Calu3 (cell line): ENCODE measurements around the gene DAD1. TPM values are rescaled to one million over a fixed set of nuclear protein-coding genes. Genes with fewer than 3 reads are reported as not detected.

Source experiments
- BruUV-seq: library from RNA; stranded (reverse); fragments of 400-500 nt; replicated peaks from 2 replicates; lab custom pipeline; 2021; lab: Mats Ljungman, UMichigan
- CTCF ChIA-PET: fragments of 300-600 bp; sonication (Branson Sonifier 250); formaldehyde crosslinking; loops from one replicate; lab custom pipeline; 2022; ENCODE audit warnings: antibody characterized with exemption; lab: Charles Lee
- DNase-seq: peaks from one replicate; pipeline ENCODE4 v3.0.0; 2022
- H3K27ac Mint-ChIP-seq: one replicate; pipeline ENCODE4 v1.8.0; 2022; ENCODE audit warnings: mixed read lengths; ENCODE audit not compliant: unreplicated experiment
- H3K27me3 Mint-ChIP-seq: one replicate; pipeline ENCODE4 v1.8.0; 2022; ENCODE audit warnings: mixed read lengths; ENCODE audit not compliant: unreplicated experiment
- H3K36me3 Mint-ChIP-seq: one replicate; pipeline ENCODE4 v1.8.0; 2022; ENCODE audit warnings: mild to moderate bottlenecking, moderate library complexity, mixed read lengths; ENCODE audit not compliant: insufficient read depth, unreplicated experiment
- H3K4me1 Mint-ChIP-seq: one replicate; pipeline ENCODE4 v1.8.0; 2022; ENCODE audit warnings: mild to moderate bottlenecking, low read depth, mixed read lengths; ENCODE audit not compliant: unreplicated experiment
- H3K4me3 Mint-ChIP-seq: one replicate; pipeline ENCODE4 v1.8.0; 2022; ENCODE audit warnings: mild to moderate bottlenecking, low read depth, moderate library complexity, mixed read lengths; ENCODE audit not compliant: unreplicated experiment
- H3K9me3 Mint-ChIP-seq: one replicate; pipeline ENCODE4 v1.8.0; 2022; ENCODE audit warnings: low read depth, mixed read lengths; ENCODE audit not compliant: unreplicated experiment
- intact Hi-C: fragments of 100-400 bp; cut with micrococcal nuclease; formaldehyde crosslinking; loops from one replicate; pipeline ENCODE4 v1.10.0; 2022; ENCODE audit not compliant: unreplicated experiment
- total RNA-seq: library from RNA; stranded (reverse); gene quantifications from 2 replicates; pipeline ENCODE4 v1.2.3, GENCODE V29; 2022
- TF ChIP-seq, protein P1 (sequence below): fragments of 200-600 bp; IDR thresholded peaks from one replicate; pipeline ENCODE4 v1.8.0; 2022; ENCODE audit warnings: antibody characterized with exemption; ENCODE audit not compliant: unreplicated experiment

DAD1 gene
- total RNA-seq, 1 experiment from 2014 or later, result 197 TPM

DNA sequence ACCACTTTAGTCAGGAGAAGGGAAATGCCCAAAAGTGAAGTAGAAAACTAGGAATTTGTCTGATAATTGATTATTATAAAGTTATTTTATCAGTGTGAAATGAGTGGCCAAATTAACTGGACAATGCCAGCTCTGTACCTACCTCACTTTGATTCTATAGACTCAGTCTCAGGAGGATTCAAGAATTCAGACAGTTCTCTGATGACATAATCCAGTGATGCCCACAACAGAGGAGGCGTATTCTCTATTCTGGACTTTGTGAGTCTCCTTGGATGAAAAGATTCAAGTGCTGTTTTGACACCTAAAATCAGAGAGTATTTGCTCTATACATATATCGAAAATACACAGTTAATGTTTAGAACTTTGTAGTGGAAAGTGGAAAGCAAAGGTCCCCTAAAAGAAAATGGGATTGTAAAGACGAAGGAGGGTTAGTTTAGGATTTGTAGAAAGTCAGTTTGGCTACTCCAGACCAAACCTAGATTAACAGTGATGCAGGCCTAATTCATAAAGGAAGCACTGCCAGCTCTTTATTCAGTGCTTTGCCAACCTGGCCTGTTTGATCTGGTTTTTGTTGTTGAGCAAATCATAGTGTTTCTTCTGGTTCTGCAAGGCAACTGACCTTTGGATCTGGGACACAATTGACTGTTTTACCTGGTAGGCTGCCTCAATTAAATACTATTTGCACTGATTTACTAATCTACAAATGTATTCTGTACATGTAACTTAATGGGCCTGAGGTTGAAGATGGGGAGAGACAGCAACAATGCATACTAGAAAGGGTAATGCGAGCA, 67.4 kb downstream of the DAD1 start:
- peaks cover 6% of the 10 kb centered on the region for H3K4me1 Mint-ChIP-seq

GRCh38 chr14:22520796-22521195, 68.2 kb downstream of the DAD1 start:
- H3K4me3 Mint-ChIP-seq, result no peak overlapping the region
- DNase-seq, result no peak
- peaks cover 6% of the 10 kb centered on the region for H3K4me1 Mint-ChIP-seq
- H3K27me3 Mint-ChIP-seq, result peaks cover 29% of the 10 kb centered on the region
- intact Hi-C loops, result no loop called here
- H3K27ac Mint-ChIP-seq, result no peak overlapping the region
- no peaks in the 10 kb centered on the region for H3K36me3 Mint-ChIP-seq
- TF ChIP-seq, protein P1, sequence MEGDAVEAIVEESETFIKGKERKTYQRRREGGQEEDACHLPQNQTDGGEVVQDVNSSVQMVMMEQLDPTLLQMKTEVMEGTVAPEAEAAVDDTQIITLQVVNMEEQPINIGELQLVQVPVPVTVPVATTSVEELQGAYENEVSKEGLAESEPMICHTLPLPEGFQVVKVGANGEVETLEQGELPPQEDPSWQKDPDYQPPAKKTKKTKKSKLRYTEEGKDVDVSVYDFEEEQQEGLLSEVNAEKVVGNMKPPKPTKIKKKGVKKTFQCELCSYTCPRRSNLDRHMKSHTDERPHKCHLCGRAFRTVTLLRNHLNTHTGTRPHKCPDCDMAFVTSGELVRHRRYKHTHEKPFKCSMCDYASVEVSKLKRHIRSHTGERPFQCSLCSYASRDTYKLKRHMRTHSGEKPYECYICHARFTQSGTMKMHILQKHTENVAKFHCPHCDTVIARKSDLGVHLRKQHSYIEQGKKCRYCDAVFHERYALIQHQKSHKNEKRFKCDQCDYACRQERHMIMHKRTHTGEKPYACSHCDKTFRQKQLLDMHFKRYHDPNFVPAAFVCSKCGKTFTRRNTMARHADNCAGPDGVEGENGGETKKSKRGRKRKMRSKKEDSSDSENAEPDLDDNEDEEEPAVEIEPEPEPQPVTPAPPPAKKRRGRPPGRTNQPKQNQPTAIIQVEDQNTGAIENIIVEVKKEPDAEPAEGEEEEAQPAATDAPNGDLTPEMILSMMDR, result no peak
- CTCF ChIA-PET, result no interaction called here
- no peaks in the 10 kb centered on the region for H3K9me3 Mint-ChIP-seq
- BruUV-seq, result no TSS peak

More for the DNA sequence above, 67.4 kb downstream of the DAD1 start:
- BruUV-seq, result no TSS peak
- H3K27me3 Mint-ChIP-seq, result peaks cover 29% of the 10 kb centered on the region
- no peaks in the 10 kb centered on the region for H3K9me3 Mint-ChIP-seq
- CTCF ChIA-PET, result no interaction called here
- TF ChIP-seq, protein P1, result no peak
- no peak overlapping the region for H3K27ac Mint-ChIP-seq
- no peak overlapping the region for H3K4me3 Mint-ChIP-seq
- no peaks in the 10 kb centered on the region for H3K36me3 Mint-ChIP-seq
- no peak for DNase-seq
- intact Hi-C loops, result no loop called here

GRCh38 chr14:22519877-22520685, 68.9 kb downstream of the DAD1 start:
- DNase-seq, result no peak
- intact Hi-C loops, result no loop called here
- H3K4me3 Mint-ChIP-seq, result no peak overlapping the region
- BruUV-seq, result no TSS peak
- H3K36me3 Mint-ChIP-seq, result no peaks in the 10 kb centered on the region
- peaks cover 6% of the 10 kb centered on the region for H3K4me1 Mint-ChIP-seq
- H3K27me3 Mint-ChIP-seq, result peaks cover 28% of the 10 kb centered on the region
- H3K9me3 Mint-ChIP-seq, result no peaks in the 10 kb centered on the region
- TF ChIP-seq, protein P1, result no peak
- CTCF ChIA-PET, result no interaction called here
- no peak overlapping the region for H3K27ac Mint-ChIP-seq

- Mint-ChIP-seq H3K9me3 (no peaks in the 10 kb centered on the region), H3K4me1 (peaks cover 3% of the 10 kb centered on the region), H3K27me3 (peaks cover 20% of the 10 kb centered on the region), H3K27ac (no peak overlapping the region), H3K4me3 (no peak overlapping the region), H3K36me3 (no peaks in the 10 kb centered on the region)
- intact Hi-C loops, result no loop called here
- DNase-seq, result no peak
- BruUV-seq, result no TSS peak
- CTCF ChIA-PET, result interaction anchor here (1.1 kb wide), 1 partner anchor 14 kb away, joined by 3 read pairs; no protein-coding TSS in a partner anchor
- TF ChIP-seq, protein P1, result no peak
Observed at GRCh38 chr14:22518073-22518472, 71.0 kb downstream of the DAD1 start.
